ENCODE measurements around the gene MRPL17. TPM values are rescaled to one million over a fixed set of nuclear protein-coding genes. Genes with fewer than 3 reads are reported as not detected.

MRPL17 gene
- total RNA-seq, 1 experiment from 2014 or later = 38.7 TPM

DNA sequence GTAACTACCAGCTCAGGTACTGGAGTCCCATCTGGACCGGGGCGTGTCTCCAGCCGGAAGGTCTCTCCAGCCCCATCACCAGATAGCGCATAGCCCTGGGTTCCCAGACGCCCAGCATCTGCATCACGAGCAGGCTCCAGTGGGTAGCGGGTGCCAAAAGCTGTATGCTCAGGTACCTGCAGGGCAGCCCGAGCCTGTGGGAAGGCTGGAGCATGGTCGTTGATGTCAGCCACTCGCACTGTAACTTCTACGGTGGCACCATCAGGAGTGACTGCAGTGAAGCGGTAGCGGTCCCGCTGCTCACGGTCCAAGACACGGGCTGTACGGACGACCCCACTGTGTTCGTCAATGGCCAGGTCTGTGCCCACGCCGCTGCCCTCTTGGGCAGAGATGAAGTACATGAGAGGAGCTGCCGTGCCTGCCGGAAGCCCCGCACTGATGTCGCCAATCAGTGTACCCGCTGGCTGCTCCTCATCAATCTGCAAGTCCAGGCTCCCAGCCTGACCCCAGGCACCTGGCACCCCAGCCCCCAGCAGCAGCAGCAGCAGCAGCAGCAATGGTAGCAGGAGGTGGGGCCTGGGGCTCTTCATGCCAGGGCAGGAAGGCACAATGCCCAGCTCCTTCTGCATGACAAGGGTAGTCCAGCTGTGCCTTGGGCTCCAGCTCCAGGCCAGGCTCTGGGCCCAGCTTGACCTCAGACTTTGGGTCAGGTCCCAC is 42.0 kb downstream of the MRPL17 start:
- no peaks in the 10 kb centered on the region for H3K9me3 ChIP-seq (replicated peaks)
- no peak overlapping the region for H3K27ac ChIP-seq
- H3K4me3 ChIP-seq = no peak overlapping the region
- no peaks in the 10 kb centered on the region for H3K4me1 ChIP-seq (replicated peaks)
- H3K27me3 ChIP-seq (replicated peaks) = no peaks in the 10 kb centered on the region
- no peak for DNase-seq (ENCODE audit: low read depth in 1 of 2, low spot score in 2 of 2)
- no peaks in the 10 kb centered on the region for H3K36me3 ChIP-seq

DNA sequence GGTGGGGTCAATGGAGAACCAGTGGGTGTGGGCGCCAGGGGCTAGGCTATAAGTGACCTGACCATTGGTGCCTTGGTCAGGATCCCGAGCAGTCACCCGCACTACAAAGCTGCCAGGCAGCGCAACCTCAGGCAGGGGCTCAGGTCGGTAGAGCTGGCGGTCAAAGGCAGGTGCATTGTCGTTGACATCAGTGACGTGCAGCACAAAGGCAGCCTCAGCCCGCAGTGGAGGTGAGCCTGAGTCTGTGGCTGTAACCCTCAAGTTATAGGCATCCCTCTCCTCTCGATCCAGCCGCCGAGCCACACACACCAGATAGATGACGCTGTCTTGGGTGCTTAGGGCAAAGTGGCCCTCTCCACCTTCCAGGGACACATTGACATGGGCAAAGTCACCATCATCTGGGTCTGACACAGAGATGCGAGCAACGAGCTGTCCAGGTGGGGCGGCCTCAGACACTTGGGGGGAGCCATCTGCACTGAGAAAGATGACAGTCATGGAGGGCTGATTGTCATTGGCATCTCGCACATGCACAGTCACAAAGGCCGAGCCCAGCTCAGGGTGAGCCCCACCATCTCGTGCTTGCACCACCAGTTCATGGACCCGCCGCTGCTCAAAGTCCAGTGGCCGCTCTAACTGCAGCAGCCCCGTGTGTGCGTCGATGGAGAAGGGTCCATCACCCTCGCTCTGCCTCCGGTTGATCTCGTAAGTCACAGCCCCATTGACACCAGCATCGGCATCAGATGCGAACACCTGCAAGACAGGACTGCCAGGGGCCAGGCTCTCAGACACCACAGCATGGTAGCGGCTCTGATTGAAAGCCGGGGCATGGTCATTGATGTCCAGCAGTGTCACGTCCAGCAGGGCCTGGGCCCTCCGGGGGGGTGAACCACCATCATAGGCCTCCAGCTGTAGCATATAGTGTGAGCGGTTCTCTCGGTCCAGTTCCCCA is 42.8 kb downstream of the MRPL17 start:
- Histone ChIP-seq H3K9me3 (replicated peaks) (no peaks in the 10 kb centered on the region), H3K27ac (no peak overlapping the region), H3K27me3 (replicated peaks) (no peaks in the 10 kb centered on the region), H3K4me1 (replicated peaks) (no peaks in the 10 kb centered on the region), H3K36me3 (no peaks in the 10 kb centered on the region), H3K4me3 (no peak overlapping the region)
- no peak for DNase-seq (ENCODE audit: low read depth in 1 of 2, low spot score in 2 of 2)

DNA sequence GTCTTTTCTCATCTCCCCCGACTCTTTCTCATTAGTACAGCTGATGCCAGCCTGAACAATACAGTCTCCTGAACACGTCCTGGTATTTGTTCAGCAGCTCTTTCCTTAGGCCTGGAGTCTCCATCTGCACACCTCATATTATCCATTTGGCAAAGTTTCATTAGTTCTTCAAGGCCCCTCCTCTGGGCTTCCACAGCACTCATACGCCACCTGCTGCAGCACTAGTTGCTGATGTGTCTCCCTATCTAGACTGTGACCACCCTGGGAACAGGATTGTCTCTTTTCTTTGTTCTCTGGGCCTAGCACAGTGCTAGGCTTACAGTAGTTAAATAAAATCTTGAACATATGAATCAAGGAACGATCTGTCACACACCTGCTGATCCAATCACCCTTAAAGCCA is 44.7 kb downstream of the MRPL17 start:
- no peaks in the 10 kb centered on the region for H3K4me1 ChIP-seq (replicated peaks)
- no peaks in the 10 kb centered on the region for H3K9me3 ChIP-seq (replicated peaks)
- no peak overlapping the region for H3K4me3 ChIP-seq
- H3K27ac ChIP-seq = no peak overlapping the region
- no peaks in the 10 kb centered on the region for H3K27me3 ChIP-seq (replicated peaks)
- DNase-seq (ENCODE audit: low read depth in 1 of 2, low spot score in 2 of 2) = no peak
- no peaks in the 10 kb centered on the region for H3K36me3 ChIP-seq

DNA sequence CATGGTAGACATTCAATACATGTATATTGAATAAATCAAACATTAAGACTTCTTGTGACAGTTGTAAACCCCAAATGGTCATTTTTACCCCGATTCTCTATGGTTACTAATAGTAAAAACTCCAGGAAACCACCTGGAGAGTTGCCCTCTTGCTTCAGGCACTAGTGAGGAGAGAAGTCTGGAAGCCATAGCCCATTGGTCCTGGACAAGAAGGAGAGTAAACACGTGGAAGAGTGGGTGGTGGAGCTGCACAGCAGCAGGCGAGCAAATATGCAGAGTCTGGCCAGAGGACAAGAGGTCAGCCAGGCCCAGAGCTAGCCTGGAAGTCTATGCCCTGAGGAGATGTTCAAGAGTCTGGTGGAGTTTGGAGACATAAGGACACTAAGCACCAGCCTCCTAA is 45.3 kb downstream of the MRPL17 start:
- DNase-seq (ENCODE audit: low read depth in 1 of 2, low spot score in 2 of 2) = no peak
- H3K4me1 ChIP-seq (replicated peaks) = no peaks in the 10 kb centered on the region
- H3K27ac ChIP-seq = no peak overlapping the region
- no peaks in the 10 kb centered on the region for H3K36me3 ChIP-seq
- no peaks in the 10 kb centered on the region for H3K27me3 ChIP-seq (replicated peaks)
- no peaks in the 10 kb centered on the region for H3K9me3 ChIP-seq (replicated peaks)
- H3K4me3 ChIP-seq = no peak overlapping the region

DNA sequence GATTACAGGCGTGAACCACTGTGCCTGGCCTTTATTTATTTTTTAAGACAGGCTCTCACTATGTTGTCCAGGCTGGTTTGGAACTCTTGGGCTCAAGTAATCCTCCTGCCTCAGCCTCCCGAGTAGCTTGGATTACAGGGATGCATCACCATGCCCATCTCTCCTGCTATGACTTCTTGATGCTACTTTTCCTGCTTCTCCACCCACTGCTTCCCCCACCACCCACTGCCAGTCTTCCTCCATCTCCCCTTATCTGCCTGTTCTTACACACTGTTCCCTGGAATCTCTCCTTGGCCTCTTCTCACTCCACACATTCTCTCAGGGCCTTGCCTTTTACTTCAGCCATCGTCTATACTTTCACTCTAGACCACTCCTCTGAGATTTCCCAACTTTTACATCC is 46.7 kb downstream of the MRPL17 start:
- Histone ChIP-seq H3K36me3 (no peaks in the 10 kb centered on the region), H3K27me3 (replicated peaks) (no peaks in the 10 kb centered on the region), H3K9me3 (replicated peaks) (no peaks in the 10 kb centered on the region), H3K4me3 (no peak overlapping the region), H3K27ac (no peak overlapping the region), H3K4me1 (replicated peaks) (no peaks in the 10 kb centered on the region)
- DNase-seq (ENCODE audit: low read depth in 1 of 2, low spot score in 2 of 2) = no peak

DNA sequence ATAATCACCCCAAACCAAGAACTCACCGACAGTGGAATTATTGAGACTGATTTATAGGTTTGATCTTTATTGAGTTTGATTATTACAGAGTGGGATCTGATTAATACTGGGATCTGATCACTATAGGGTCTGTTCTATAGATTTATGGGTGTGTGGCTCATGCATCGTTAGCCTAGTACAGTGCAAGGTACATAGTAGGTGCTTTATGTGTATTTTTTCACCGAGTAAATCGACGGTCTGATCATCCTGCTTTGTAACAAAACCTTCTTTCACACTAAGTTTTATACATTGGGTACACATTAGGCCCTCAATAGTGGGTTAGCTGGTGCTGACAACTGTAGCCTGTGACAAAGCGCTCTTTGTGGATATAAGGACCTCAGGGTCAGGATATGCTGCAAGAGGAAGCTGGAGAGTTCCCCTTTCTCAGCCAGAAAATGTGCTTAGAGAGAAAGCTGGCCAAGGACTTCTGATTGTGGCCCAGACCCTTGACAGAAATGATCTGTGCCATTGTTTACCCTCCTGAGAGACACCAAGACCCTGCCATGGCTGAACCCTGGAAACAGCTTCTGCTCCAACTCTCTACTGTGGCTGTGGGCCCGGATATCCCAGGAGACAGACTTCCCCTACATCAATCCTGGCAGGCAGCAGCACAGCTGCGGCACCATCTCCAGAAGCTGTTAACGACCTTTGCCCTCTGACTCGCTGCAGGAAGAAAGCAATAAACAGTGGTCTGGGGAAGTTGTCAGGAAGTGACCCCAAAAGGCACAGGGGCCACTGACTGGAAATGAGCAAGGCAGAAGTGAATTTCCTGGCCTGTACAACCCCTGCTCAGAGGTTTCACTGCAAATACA is 47.8 kb downstream of the MRPL17 start:
- no peaks in the 10 kb centered on the region for H3K27me3 ChIP-seq (replicated peaks)
- no peak for DNase-seq (ENCODE audit: low read depth in 1 of 2, low spot score in 2 of 2)
- no peaks in the 10 kb centered on the region for H3K9me3 ChIP-seq (replicated peaks)
- no peaks in the 10 kb centered on the region for H3K4me1 ChIP-seq (replicated peaks)
- H3K27ac ChIP-seq = no peak overlapping the region
- H3K36me3 ChIP-seq = no peaks in the 10 kb centered on the region
- H3K4me3 ChIP-seq = no peak overlapping the region

DNA sequence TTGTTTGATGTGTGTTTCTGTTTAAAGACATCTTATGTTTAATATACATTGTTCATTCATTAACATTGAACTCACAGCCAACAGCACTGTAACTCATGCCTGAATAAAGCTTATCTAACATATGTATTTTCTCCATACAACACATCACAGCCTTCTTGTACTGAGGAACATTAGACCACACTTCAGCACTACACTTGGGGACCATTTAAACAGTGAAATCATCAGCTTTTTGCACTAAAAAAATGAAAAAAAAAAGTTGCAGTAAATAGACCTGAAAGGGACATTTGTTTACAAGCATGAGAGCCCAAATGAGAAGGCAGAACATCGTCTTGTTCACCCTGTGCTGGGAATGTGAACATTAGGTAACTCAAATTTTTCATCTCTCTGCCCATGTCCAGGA is 48.6 kb downstream of the MRPL17 start:
- H3K4me3 ChIP-seq = no peak overlapping the region
- no peak for DNase-seq (ENCODE audit: low read depth in 1 of 2, low spot score in 2 of 2)
- no peaks in the 10 kb centered on the region for H3K36me3 ChIP-seq
- H3K9me3 ChIP-seq (replicated peaks) = no peaks in the 10 kb centered on the region
- no peaks in the 10 kb centered on the region for H3K27me3 ChIP-seq (replicated peaks)
- H3K4me1 ChIP-seq (replicated peaks) = no peaks in the 10 kb centered on the region
- no peak overlapping the region for H3K27ac ChIP-seq

DNA sequence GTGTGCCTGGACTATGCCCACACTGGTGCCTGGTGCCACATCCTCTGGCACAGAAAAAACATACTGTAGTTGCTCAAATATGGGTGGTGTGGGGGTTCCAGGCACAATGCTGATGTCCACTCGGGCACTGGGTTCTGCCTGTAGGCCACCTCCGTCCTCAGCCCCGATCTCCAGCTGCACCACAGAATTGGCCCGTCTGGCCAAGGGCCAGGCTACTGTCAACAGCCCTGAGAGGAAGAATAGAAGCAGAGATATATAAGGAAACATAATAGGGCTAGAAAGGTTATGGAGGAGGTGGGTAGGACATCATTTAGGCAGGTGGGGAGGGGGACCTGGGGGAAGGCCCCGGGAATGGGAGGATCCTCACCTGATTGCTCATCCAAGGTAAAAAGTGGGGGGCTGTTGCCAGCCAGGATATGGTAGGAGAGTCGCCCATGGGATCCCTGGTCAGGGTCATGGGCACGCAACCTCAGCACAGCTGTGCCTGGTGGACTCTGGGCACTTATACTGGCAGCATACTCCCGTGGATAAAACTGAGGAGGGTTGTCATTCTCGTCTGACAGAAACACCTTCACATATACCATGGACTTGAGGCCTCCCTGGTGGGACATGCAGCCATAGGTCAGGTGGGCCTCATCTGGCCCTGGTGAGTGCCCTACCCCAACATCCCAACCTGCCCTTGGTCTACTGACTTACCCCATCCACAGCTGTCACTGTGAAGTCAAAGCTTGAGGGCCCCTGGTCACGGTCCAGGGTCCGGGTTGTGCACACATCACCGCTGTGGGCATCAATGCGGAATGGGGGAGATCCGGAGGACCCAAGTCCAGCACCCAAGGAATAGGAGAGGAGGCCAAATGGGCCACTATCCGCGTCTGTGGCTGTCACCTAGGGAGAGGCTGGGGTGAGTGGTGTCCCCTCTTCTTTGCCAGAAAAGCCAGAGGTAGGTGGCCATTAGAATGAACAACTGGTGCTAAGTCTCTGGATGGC is 49.4 kb downstream of the MRPL17 start:
- no peak for DNase-seq (ENCODE audit: low read depth in 1 of 2, low spot score in 2 of 2)
- no peaks in the 10 kb centered on the region for H3K36me3 ChIP-seq
- H3K9me3 ChIP-seq (replicated peaks) = no peaks in the 10 kb centered on the region
- H3K4me1 ChIP-seq (replicated peaks) = no peaks in the 10 kb centered on the region
- H3K27me3 ChIP-seq (replicated peaks) = no peaks in the 10 kb centered on the region
- H3K4me3 ChIP-seq = no peak overlapping the region
- H3K27ac ChIP-seq = no peak overlapping the region

DNA sequence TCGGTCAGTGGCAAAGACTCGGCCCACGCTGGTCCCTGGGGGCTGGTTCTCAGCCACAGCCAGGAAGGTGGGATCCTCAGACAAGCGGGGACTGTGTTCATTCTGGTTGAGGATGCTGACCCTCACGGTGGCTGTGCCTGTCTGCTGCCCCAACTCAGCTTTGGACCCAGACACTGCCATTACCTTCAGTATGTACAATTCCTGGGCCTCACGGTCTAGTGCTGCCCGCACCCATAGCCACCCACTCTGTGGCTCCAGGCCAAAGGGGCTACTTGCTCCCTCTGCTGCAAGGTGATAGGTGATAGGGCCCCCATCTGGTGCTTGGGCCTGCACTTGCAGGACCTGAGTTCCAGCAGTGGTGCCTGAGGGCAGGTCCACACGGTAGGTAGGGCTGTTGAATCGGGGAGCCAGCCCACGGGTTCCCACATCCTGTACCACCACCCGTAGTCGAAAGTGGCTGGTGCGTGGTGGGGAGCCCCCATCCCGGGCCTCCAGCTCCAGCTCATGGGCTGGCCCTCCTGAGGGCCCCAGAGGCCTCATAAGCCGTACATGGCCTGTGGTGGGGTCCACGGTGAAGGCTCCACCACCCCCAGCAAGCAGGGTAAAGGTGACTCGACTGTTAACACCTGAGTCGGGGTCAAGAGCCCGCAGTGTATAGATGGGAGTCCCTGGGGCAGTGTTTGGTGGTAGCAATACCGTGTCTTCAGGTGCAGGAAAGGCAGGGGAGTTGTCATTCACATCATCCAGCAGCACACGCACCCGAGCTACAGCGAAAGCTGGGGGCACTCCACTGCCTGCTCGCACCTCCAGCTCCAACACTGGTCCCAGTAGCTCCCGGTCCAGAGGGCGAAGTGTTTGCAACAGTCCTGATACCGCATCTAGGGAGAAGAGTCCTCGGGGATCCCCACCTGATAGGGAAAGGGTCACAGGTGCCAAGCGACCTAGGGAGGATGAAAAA is 50.7 kb downstream of the MRPL17 start:
- H3K27me3 ChIP-seq (replicated peaks) = no peaks in the 10 kb centered on the region

DNA sequence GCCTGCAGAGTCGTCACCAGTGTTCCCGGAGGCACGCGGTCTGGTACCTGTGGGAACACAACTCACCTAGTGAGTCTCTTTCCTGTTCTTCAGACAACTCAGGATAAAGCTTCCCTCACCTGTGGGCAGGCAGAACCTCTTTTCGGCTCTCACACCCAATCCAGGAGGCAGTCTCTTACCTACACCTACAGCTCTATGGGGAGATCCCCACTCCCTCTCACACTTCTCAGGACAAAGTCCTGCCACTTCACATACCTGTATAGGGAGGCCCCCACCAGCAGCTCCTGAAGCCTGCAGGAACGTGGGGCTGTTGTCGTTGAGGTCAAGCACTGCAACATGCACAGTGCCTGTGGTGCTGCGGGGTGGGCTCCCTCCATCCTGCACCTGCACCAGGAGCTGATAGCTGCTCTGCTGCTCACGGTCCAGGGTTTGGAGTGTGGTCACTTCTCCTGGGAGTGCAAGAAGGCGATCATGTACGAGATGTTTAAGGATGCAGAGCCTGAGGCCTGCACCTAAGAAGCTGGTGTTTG is 51.7 kb downstream of the MRPL17 start:
- H3K36me3 ChIP-seq = no peaks in the 10 kb centered on the region
- no peaks in the 10 kb centered on the region for H3K4me1 ChIP-seq (replicated peaks)

More for the DNA sequence above, 50.7 kb downstream of the MRPL17 start:
- Histone ChIP-seq H3K4me1 (replicated peaks) (no peaks in the 10 kb centered on the region), H3K9me3 (replicated peaks) (no peaks in the 10 kb centered on the region), H3K36me3 (no peaks in the 10 kb centered on the region), H3K4me3 (no peak overlapping the region), H3K27ac (no peak overlapping the region)
- DNase-seq (ENCODE audit: low read depth in 1 of 2, low spot score in 2 of 2) = no peak

DNA sequence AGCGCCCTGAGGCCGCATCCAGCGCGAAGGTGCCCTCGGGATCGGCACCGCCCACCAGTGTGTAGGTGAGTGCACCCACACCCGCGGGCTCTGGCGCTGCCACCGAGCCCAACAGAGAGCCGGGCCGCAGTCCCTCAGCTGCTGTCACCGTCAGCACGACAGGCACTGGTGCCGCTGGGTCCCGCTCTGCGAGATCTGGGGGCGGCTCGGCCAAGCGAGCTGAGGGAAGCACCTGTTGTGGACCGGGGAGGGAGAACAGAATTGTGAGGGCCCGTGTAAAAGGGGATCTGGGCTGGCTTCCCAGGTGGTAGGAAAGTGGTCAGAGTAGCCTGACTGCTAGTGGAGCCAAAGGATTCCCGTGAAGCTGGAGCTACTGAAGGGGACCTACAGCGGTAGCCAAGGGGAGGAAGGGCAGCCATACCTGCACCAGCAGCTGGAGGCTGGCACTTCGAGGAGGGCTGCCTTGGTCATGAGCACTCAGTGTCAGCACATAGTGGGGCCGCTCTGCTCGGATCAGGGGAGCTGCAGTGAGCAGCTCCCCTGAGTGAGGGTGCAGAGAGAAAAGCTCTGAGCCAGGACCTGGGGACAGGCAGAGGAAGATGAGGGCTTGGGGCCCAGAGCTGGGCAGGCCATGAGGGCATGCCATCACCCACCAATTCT is 52.4 kb downstream of the MRPL17 start:
- Histone ChIP-seq H3K4me3 (no peak overlapping the region), H3K27me3 (replicated peaks) (no peaks in the 10 kb centered on the region), H3K9me3 (replicated peaks) (no peaks in the 10 kb centered on the region), H3K36me3 (no peaks in the 10 kb centered on the region), H3K4me1 (replicated peaks) (no peaks in the 10 kb centered on the region), H3K27ac (no peak overlapping the region)
- DNase-seq (ENCODE audit: low read depth in 1 of 2, low spot score in 2 of 2) = no peak

More for the DNA sequence above, 51.7 kb downstream of the MRPL17 start:
- Histone ChIP-seq H3K27me3 (replicated peaks) (no peaks in the 10 kb centered on the region), H3K27ac (no peak overlapping the region), H3K4me3 (no peak overlapping the region), H3K9me3 (replicated peaks) (no peaks in the 10 kb centered on the region)
- no peak for DNase-seq (ENCODE audit: low read depth in 1 of 2, low spot score in 2 of 2)
